ENCODE measurements around the gene SUSD3.

Gene SUSD3

GRCh38 chr9:93077811-93078210 is 19.3 kb downstream of the SUSD3 start:
- DNase-seq, result no peak

- DNase-seq, result no peak
Observed at GRCh38 chr9:93079371-93079770, 20.9 kb downstream of the SUSD3 start.

- no peak for DNase-seq
Observed at GRCh38 chr9:93080406-93080805, 21.9 kb downstream of the SUSD3 start.

- DNase-seq, result no peak
Observed at GRCh38 chr9:93081081-93081529, 22.6 kb downstream of the SUSD3 start.

GRCh38 chr9:93081931-93082330 is 23.4 kb downstream of the SUSD3 start:
- DNase-seq, result no peak

- DNase-seq, result no peak
Observed at GRCh38 chr9:93082841-93083411, 24.4 kb downstream of the SUSD3 start.

GRCh38 chr9:93083592-93084470 is 25.3 kb downstream of the SUSD3 start:
- no peak for DNase-seq

GRCh38 chr9:93084471-93084881 is 26.0 kb downstream of the SUSD3 start:
- no peak for DNase-seq

GRCh38 chr9:93085676-93086075 is 27.2 kb downstream of the SUSD3 start:
- no peak for DNase-seq

GRCh38 chr9:93086447-93087224 is 28.1 kb downstream of the SUSD3 start:
- DNase-seq, result no peak

GRCh38 chr9:93087971-93088655 is 29.6 kb downstream of the SUSD3 start:
- DNase-seq, result no peak

- DNase-seq, result no peak
Observed at GRCh38 chr9:93088656-93089015, 30.1 kb downstream of the SUSD3 start.

- DNase-seq, result no peak
Observed at GRCh38 chr9:93089024-93089423, 30.5 kb downstream of the SUSD3 start.

GRCh38 chr9:93089481-93089991 is 31.0 kb downstream of the SUSD3 start:
- DNase-seq, result no peak

- DNase-seq, result no peak
Observed at GRCh38 chr9:93090091-93090655, 31.7 kb downstream of the SUSD3 start.

GRCh38 chr9:93091056-93091452 is 32.6 kb downstream of the SUSD3 start:
- no peak for DNase-seq

- DNase-seq, result no peak
Observed at GRCh38 chr9:93091453-93092081, 33.1 kb downstream of the SUSD3 start.

GRCh38 chr9:93092251-93092991 is 33.9 kb downstream of the SUSD3 start:
- no peak for DNase-seq

- no peak for DNase-seq
Observed at GRCh38 chr9:93093127-93093876, 34.8 kb downstream of the SUSD3 start.

GRCh38 chr9:93093877-93094657 is 35.6 kb downstream of the SUSD3 start:
- no peak for DNase-seq
